H9 (cell line): ENCODE results near the gene MGAT4A. TPM values are rescaled to one million over a fixed set of nuclear protein-coding genes. Genes with fewer than 3 reads are reported as not detected.

ENCODE experiments used
- DNase-seq: peaks from one replicate; pipeline ENCODE4 v3.0.0-alpha.2; 2017
- H2AFZ ChIP-seq: one replicate; pipeline ENCODE4 v1.6.1; 2013; ENCODE audit warnings: mild to moderate bottlenecking, low read length, control low read depth, moderate library complexity
- H2AK5ac ChIP-seq: 2 replicates; pipeline ENCODE4 v1.6.1; 2013; ENCODE audit warnings: low read length, control low read depth, mixed read lengths; ENCODE audit not compliant: insufficient read length
- H2BK120ac ChIP-seq: one replicate; pipeline ENCODE4 v1.6.1; 2013; ENCODE audit warnings: low read depth, mild to moderate bottlenecking, low read length, control low read depth, inconsistent platforms; ENCODE audit not compliant: poor library complexity, severe bottlenecking
- H2BK12ac ChIP-seq: 2 replicates; pipeline ENCODE4 v1.6.1; 2013; ENCODE audit warnings: low read length, control low read depth, mixed read lengths, low read depth; ENCODE audit not compliant: insufficient read length
- H2BK15ac ChIP-seq: 2 replicates; pipeline ENCODE4 v1.6.1; 2013; ENCODE audit warnings: low read depth, low read length, control low read depth
- H2BK20ac ChIP-seq: one replicate; pipeline ENCODE4 v1.6.1; 2013; ENCODE audit warnings: low read depth, mild to moderate bottlenecking, low read length, control low read depth, inconsistent platforms; ENCODE audit not compliant: poor library complexity, severe bottlenecking
- H2BK5ac ChIP-seq: 2 replicates; pipeline ENCODE4 v1.6.1; 2013; ENCODE audit warnings: low read length, control low read depth, mixed read lengths; ENCODE audit not compliant: insufficient read length
- H3K14ac ChIP-seq: 2 replicates; pipeline ENCODE4 v1.6.1; 2013; ENCODE audit warnings: low read length, control low read depth; ENCODE audit not compliant: insufficient read depth
- H3K18ac ChIP-seq: 2 replicates; pipeline ENCODE4 v1.6.1; 2013; ENCODE audit warnings: low read depth, mild to moderate bottlenecking, mixed read lengths, low read length, control low read depth; ENCODE audit not compliant: insufficient read length
- H3K23ac ChIP-seq: 2 replicates; pipeline ENCODE4 v1.6.1; 2013; ENCODE audit warnings: low read length, control low read depth, mixed read lengths, low read depth; ENCODE audit not compliant: insufficient read length
- H3K23me2 ChIP-seq: 2 replicates; pipeline ENCODE4 v1.6.1; 2013; ENCODE audit warnings: low read depth, mild to moderate bottlenecking, mixed read lengths, low read length, control low read depth; ENCODE audit not compliant: insufficient read length, poor library complexity, severe bottlenecking
- H3K27ac ChIP-seq: 2 replicates; pipeline ENCODE4 v1.5.1; 2013; ENCODE audit warnings: low read length, control low read depth, mixed read lengths, low read depth; ENCODE audit not compliant: insufficient read length
- H3K27me3 ChIP-seq: 2 replicates; pipeline ENCODE4 v1.6.1; 2013; ENCODE audit warnings: low read length, control low read depth, inconsistent platforms; ENCODE audit not compliant: insufficient read depth
- H3K4ac ChIP-seq: 2 replicates; pipeline ENCODE4 v1.6.1; 2013; ENCODE audit warnings: low read depth, mild to moderate bottlenecking, control low read depth, inconsistent platforms, low read length, moderate library complexity
- H3K4me1 ChIP-seq: 2 replicates; pipeline ENCODE4 v1.6.1; 2013; ENCODE audit warnings: low read length, control low read depth, inconsistent platforms; ENCODE audit not compliant: insufficient read depth
- H3K4me2 ChIP-seq: 2 replicates; pipeline ENCODE4 v1.6.1; 2013; ENCODE audit warnings: low read length, control low read depth, mixed read lengths; ENCODE audit not compliant: insufficient read length, insufficient read depth
- H3K56ac ChIP-seq: 2 replicates; pipeline ENCODE4 v1.6.1; 2013; ENCODE audit warnings: low read depth, mild to moderate bottlenecking, mixed read lengths, low read length, control low read depth; ENCODE audit not compliant: insufficient read length
- H3K79me1 ChIP-seq: 2 replicates; pipeline ENCODE4 v1.6.1; 2013; ENCODE audit warnings: low read depth, mild to moderate bottlenecking, moderate library complexity, low read length, control low read depth, inconsistent platforms; ENCODE audit not compliant: insufficient read depth, poor library complexity, severe bottlenecking
- H3K79me2 ChIP-seq: 2 replicates; pipeline ENCODE4 v1.6.1; 2013; ENCODE audit warnings: low read length, control low read depth, inconsistent platforms; ENCODE audit not compliant: insufficient read depth
- H3K9ac ChIP-seq: 2 replicates; pipeline ENCODE4 v1.6.1; 2013; ENCODE audit warnings: low read length, control low read depth, mixed read lengths; ENCODE audit not compliant: insufficient read length; ENCODE audit errors: extremely low read depth
- H3K9me3 ChIP-seq: one replicate; pipeline ENCODE4 v1.6.1; 2013; ENCODE audit warnings: low read depth, low read length, inconsistent platforms; ENCODE audit not compliant: control insufficient read depth
- H3T11ph ChIP-seq: one replicate; pipeline ENCODE4 v1.6.1; 2013; ENCODE audit warnings: mild to moderate bottlenecking, low read length, control low read depth, inconsistent platforms
- H4K20me1 ChIP-seq: one replicate; pipeline ENCODE4 v1.6.1; 2013; ENCODE audit not compliant: control insufficient read depth, insufficient read length, insufficient read depth
- H4K5ac ChIP-seq: 2 replicates; pipeline ENCODE4 v1.6.1; 2013; ENCODE audit warnings: low read depth, mild to moderate bottlenecking, mixed read lengths, low read length, control low read depth; ENCODE audit not compliant: insufficient read length
- H4K8ac ChIP-seq: replicated peaks from 2 replicates; pipeline ENCODE4 v1.6.1; 2013; ENCODE audit warnings: low read length, control low read depth, mixed read lengths, low read depth; ENCODE audit not compliant: insufficient read length
- H4K91ac ChIP-seq: 2 replicates; pipeline ENCODE4 v1.6.1; 2013; ENCODE audit warnings: low read depth, mild to moderate bottlenecking, moderate library complexity, mixed read lengths, low read length, control low read depth; ENCODE audit not compliant: insufficient read length
- H3K27ac Mint-ChIP-seq, 3 experiments: 2 replicates in 2 of 3; 3 replicates in 1 of 3; pipeline ENCODE4 v1.8.0; 2020 to 2021; ENCODE audit warnings: mixed read lengths in 3 of 3, mild to moderate bottlenecking in 1 of 3, moderate library complexity in 1 of 3
- H3K27me3 Mint-ChIP-seq: 2 replicates; pipeline ENCODE4 v1.8.0; 2021; ENCODE audit warnings: low read depth, mild to moderate bottlenecking, moderate library complexity, mixed read lengths
- H3K36me3 Mint-ChIP-seq, 3 experiments: 2 replicates in 2 of 3; 3 replicates in 1 of 3; pipeline ENCODE4 v1.8.0; 2020 to 2021; ENCODE audit warnings: low read depth in 3 of 3, mixed read lengths in 3 of 3; ENCODE audit not compliant: insufficient read depth in 1 of 3
- H3K4me1 Mint-ChIP-seq, 2 experiments: 2 replicates each; pipeline ENCODE4 v1.8.0; 2020; ENCODE audit warnings: mixed read lengths in 2 of 2
- H3K4me3 Mint-ChIP-seq, 2 experiments: 2 replicates in 1 of 2; 3 replicates in 1 of 2; pipeline ENCODE4 v1.8.0; 2020 to 2021; ENCODE audit warnings: mild to moderate bottlenecking in 2 of 2, mixed read lengths in 2 of 2, moderate library complexity in 1 of 2
- H3K9me3 Mint-ChIP-seq, 2 experiments: 2 replicates in 1 of 2; 3 replicates in 1 of 2; pipeline ENCODE4 v1.8.0; 2020; ENCODE audit warnings: mild to moderate bottlenecking in 2 of 2, mixed read lengths in 2 of 2, moderate library complexity in 1 of 2
- CTCF ChIP-seq: fragments of 200-600 bp; sonication (generic); conservative IDR thresholded peaks from 3 replicates; pipeline ENCODE4 v1.8.0; 2021; ENCODE audit warnings: antibody characterized with exemption, mild to moderate bottlenecking
- whole genome bisulfite sequencing: extraction: QIAGEN DNeasy Blood & Tissue Kit; methylation state at CpG from one replicate; pipeline ENCODE4 v1.1.7; 2013; ENCODE audit warnings: missing lambda C conversion rate, low lambda C conversion rate, mixed read lengths; ENCODE audit not compliant: insufficient read length; ENCODE audit errors: extremely low coverage; 5-methylcytosine and 5-hydroxymethylcytosine counted together
- total RNA-seq: library from RNA; stranded (reverse); gene quantifications from 2 replicates; pipeline ENCODE4 v1.2.1, GENCODE V29; 2021

Gene MGAT4A
- total RNA-seq, 1 experiment from 2014 or later = 3.5 TPM

DNA sequence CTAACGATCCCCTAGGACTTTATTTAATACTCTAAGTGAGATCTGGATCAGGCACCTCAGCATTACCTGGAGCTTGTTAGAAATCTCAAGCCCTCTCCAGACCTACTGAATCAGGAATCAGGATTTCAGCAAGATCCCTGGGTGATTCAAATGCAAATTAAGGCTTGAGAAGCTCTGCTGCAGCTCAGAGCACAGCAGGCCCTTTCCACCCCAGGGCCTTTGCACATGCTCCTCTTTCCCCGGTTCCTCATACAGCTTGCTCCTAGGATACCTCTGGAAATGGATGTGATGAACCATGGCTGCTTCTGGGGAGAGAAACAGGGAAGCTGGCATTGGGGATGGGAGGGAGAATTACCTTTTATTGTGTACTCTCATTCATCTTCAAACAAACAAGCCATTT, 40.3 kb upstream of the MGAT4A start:
- no peak overlapping the region for H3K4me3 Mint-ChIP-seq
- H3K27me3 Mint-ChIP-seq = peaks cover 5% of the 10 kb centered on the region
- peaks cover 35 to 46% of the 10 kb centered on the region in 2 experiments for H3K4me1 Mint-ChIP-seq
- H3K18ac ChIP-seq = no peak overlapping the region
- H3K79me2 ChIP-seq = no peaks in the 10 kb centered on the region
- no peak overlapping the region for H3K4ac ChIP-seq
- peak overlapping the region in 1 of 3 experiments; percentile 60; a peak in 1 of 7 replicates for H3K27ac Mint-ChIP-seq
- TF ChIP-seq CTCF = no peak
- no peaks in the 10 kb centered on the region for H3K9me3 ChIP-seq
- H2BK12ac ChIP-seq = no peak overlapping the region
- no CpG with 5 or more reads among the region's 2 CpGs for WGBS
- H2AFZ ChIP-seq = no peak overlapping the region
- H2BK120ac ChIP-seq = no peak overlapping the region
- H2BK15ac ChIP-seq = no peak overlapping the region
- no peak overlapping the region for H4K8ac ChIP-seq
- H3K56ac ChIP-seq = no peak overlapping the region
- H3K23ac ChIP-seq = no peak overlapping the region
- H3K4me1 ChIP-seq = peaks cover 2% of the 10 kb centered on the region; the same call in 1 of the 2 replicates
- no peaks in the 10 kb centered on the region for H3K79me1 ChIP-seq
- H4K91ac ChIP-seq = no peak overlapping the region
- H3K23me2 ChIP-seq = no peaks in the 10 kb centered on the region
- no peak overlapping the region for H2BK20ac ChIP-seq
- H3K27ac ChIP-seq = no peak overlapping the region
- peaks cover 0 to 2% of the 10 kb centered on the region in 2 experiments; a peak in 2 of 5 replicates for H3K9me3 Mint-ChIP-seq
- no peak overlapping the region for H3K9ac ChIP-seq
- no peaks in the 10 kb centered on the region for H3K27me3 ChIP-seq
- no peak overlapping the region for H2BK5ac ChIP-seq
- no peak overlapping the region for H4K5ac ChIP-seq
- no peak overlapping the region for H3K14ac ChIP-seq
- H3K4me2 ChIP-seq = no peak overlapping the region
- DNase-seq = no peak
- H3T11ph ChIP-seq = no peak overlapping the region
- peaks cover 2% of the 10 kb centered on the region for H4K20me1 ChIP-seq
- H2AK5ac ChIP-seq = no peak overlapping the region
- no peaks in the 10 kb centered on the region for H3K36me3 Mint-ChIP-seq
